Activated naive CD4-positive, alpha-beta T cell treated with anti-CD3 and anti-CD28 coated beads for 36 hours (primary cell): ENCODE results near the gene UVSSA. TPM values are rescaled to one million over a fixed set of nuclear protein-coding genes. Genes with fewer than 3 reads are reported as not detected.

ENCODE experiments used
- CTCF ChIA-PET: fragments of 350-600 bp; sonication (Branson Sonifier 250); formaldehyde crosslinking; loops from one replicate; lab custom pipeline; 2021; ENCODE audit warnings: antibody characterized with exemption; lab: Charles Lee
- DNase-seq: peaks from one replicate; pipeline ENCODE4 v3.0.0-alpha.2; 2020
- H3K27ac Mint-ChIP-seq: one replicate; pipeline ENCODE4 v1.8.0; 2021; ENCODE audit warnings: mild to moderate bottlenecking, mixed read lengths
- H3K27me3 Mint-ChIP-seq: one replicate; pipeline ENCODE4 v1.8.0; 2021; ENCODE audit warnings: low read depth, mixed read lengths
- H3K36me3 Mint-ChIP-seq: one replicate; pipeline ENCODE4 v1.8.0; 2021; ENCODE audit warnings: low read depth, mixed read lengths
- H3K4me1 Mint-ChIP-seq: one replicate; pipeline ENCODE4 v1.8.0; 2021; ENCODE audit warnings: low read depth, mixed read lengths
- H3K4me3 Mint-ChIP-seq: one replicate; pipeline ENCODE4 v1.8.0; 2021; ENCODE audit warnings: mild to moderate bottlenecking, moderate library complexity, mixed read lengths
- H3K9me3 Mint-ChIP-seq: one replicate; pipeline ENCODE4 v1.8.0; 2021; ENCODE audit warnings: mixed read lengths
- intact Hi-C: fragments of 100-400 bp; cut with micrococcal nuclease; formaldehyde crosslinking; loops from one replicate; pipeline ENCODE4 v1.15.1; 2023
- total RNA-seq, 2 experiments: library from RNA; stranded (reverse); gene quantifications; one replicate each; pipeline ENCODE4 v1.2.3, GENCODE V29; 2021

The UVSSA gene
- total RNA-seq, 2 experiments from 2014 or later: 20.0 to 24.3 TPM

- DNase-seq: no peak
- intact Hi-C loops: loop anchor here (2.0 to 10.0 kb wide), 2 partner anchors 157 to 271 kb away; no protein-coding TSS in a partner anchor
- no peaks in the 10 kb centered on the region for H3K9me3 Mint-ChIP-seq
- no peak overlapping the region for H3K4me3 Mint-ChIP-seq
- H3K36me3 Mint-ChIP-seq: peaks cover 3% of the 10 kb centered on the region
- H3K27ac Mint-ChIP-seq: no peak overlapping the region
- CTCF ChIA-PET: interaction anchor here (0.6 to 1.0 kb wide), 3 partner anchors 11 to 124 kb away, joined by 3 to 4 read pairs (median 3); partner anchors contain the start of gene UVSSA
- no peaks in the 10 kb centered on the region for H3K27me3 Mint-ChIP-seq
- no peaks in the 10 kb centered on the region for H3K4me1 Mint-ChIP-seq
Observed at GRCh38 chr4:1357356-1358248, 10.6 kb downstream of the UVSSA start.

GRCh38 chr4:1358421-1359143 is 11.6 kb downstream of the UVSSA start:
- no peak overlapping the region for H3K4me3 Mint-ChIP-seq
- no peaks in the 10 kb centered on the region for H3K36me3 Mint-ChIP-seq
- H3K4me1 Mint-ChIP-seq: no peaks in the 10 kb centered on the region
- DNase-seq: no peak
- CTCF ChIA-PET: interaction anchor here (0.8 to 1.0 kb wide), 2 partner anchors 91 to 228 kb away, joined by 3 read pairs; no protein-coding TSS in a partner anchor
- no peaks in the 10 kb centered on the region for H3K27me3 Mint-ChIP-seq
- intact Hi-C loops: loop anchor here (10.0 kb wide), 1 partner anchor 156 kb away; no protein-coding TSS in a partner anchor
- no peaks in the 10 kb centered on the region for H3K9me3 Mint-ChIP-seq
- H3K27ac Mint-ChIP-seq: no peak overlapping the region

DNA sequence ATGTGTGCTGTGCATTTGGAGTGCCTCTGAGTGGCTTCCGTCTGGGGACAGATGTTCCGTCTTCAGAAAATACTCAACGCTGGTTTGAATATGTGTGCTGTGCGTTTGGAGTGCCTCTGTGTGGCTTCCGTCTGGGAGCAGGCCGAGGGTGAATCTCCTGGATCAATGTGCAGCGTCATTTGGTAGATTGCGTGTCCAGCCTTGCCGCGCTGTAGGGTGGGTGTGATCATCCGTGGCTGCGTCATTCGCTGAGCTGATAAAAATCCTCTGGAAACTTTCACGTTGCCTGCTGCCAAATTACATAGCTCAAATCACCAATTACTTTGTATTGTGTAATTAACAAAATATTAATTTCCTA is 12.1 kb downstream of the UVSSA start:
- CTCF ChIA-PET: interaction anchor here (0.5 to 0.8 kb wide), 2 partner anchors 59 to 228 kb away, joined by 3 read pairs; no protein-coding TSS in a partner anchor
- no peak for DNase-seq
- intact Hi-C loops: loop anchor here (10.0 kb wide), 1 partner anchor 156 kb away; no protein-coding TSS in a partner anchor
- Mint-ChIP-seq H3K27ac (no peak overlapping the region), H3K36me3 (no peaks in the 10 kb centered on the region), H3K4me1 (no peaks in the 10 kb centered on the region), H3K4me3 (no peak overlapping the region), H3K9me3 (no peaks in the 10 kb centered on the region), H3K27me3 (no peaks in the 10 kb centered on the region)

DNA sequence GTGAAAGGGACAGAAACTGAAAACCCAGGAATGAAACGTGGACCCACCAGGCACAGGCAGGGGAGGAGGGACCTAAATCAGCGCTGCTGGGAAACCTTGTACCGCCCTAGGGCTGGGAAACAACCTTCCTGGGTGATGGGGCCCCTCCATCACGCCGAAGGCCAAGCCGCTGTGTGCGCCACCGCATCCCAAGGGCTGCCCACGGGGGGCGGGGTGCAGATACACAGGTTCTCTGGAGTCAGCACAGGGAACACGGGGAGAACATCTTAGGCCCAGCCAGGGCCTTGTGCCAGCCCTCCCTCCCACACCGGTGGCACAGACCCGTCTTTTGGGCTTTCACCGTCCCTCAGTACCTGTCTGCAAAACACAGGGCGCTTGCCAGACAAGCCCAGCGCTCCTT is 13.0 kb downstream of the UVSSA start:
- no peaks in the 10 kb centered on the region for H3K27me3 Mint-ChIP-seq
- H3K4me3 Mint-ChIP-seq: no peak overlapping the region
- H3K36me3 Mint-ChIP-seq: no peaks in the 10 kb centered on the region
- no peak overlapping the region for H3K27ac Mint-ChIP-seq
- intact Hi-C loops: loop anchor here (10.0 kb wide), 1 partner anchor 155 kb away; no protein-coding TSS in a partner anchor
- H3K9me3 Mint-ChIP-seq: no peaks in the 10 kb centered on the region
- no peak for DNase-seq
- CTCF ChIA-PET: no interaction called here
- no peaks in the 10 kb centered on the region for H3K4me1 Mint-ChIP-seq

DNA sequence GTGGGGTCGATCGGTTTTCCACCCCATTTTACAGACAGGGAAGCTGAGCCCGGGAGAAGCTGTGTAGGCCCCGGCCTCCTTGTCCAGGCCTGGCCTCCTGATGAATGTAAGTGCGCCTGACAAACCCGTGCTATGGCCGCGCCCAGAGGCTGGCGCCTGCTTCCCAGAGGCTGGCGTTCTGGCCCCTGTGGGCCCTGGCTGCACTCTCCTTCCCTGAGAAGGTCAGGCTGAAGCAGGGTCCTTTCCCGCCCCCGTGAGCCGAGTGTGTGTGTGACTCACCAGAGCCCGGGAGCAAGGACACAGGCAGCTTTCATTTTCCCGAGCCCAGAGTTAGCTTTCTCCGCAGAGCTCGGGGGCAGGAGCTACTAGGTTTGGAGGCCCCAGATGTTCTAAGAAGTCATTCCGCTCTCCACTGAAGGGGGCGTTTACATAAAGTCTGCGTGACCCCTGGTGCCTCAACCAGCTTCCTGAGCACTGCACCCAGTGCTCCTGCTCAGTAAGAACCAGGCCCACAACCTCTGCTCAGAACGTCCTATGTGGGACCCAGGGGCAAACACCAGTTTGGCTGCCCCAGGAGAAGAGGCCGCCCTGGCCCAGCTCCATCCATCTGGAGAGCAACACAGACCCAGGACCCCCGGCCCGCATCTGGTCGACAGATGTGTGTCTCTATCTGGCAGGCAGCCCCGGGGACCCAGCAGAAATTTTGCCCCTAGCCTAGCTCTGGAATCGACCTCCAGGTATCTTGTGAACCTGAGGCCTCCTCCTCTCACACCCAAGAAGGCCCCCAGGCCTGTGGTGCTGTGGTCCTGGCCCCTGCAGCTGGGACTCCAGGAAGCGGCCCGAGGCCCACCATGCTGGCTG is 13.6 kb downstream of the UVSSA start:
- no peak overlapping the region for H3K4me3 Mint-ChIP-seq
- H3K27me3 Mint-ChIP-seq: no peaks in the 10 kb centered on the region
- H3K9me3 Mint-ChIP-seq: no peaks in the 10 kb centered on the region
- CTCF ChIA-PET: no interaction called here
- no peak for DNase-seq
- intact Hi-C loops: no loop called here
- no peak overlapping the region for H3K27ac Mint-ChIP-seq
- H3K36me3 Mint-ChIP-seq: no peaks in the 10 kb centered on the region
- no peaks in the 10 kb centered on the region for H3K4me1 Mint-ChIP-seq

DNA sequence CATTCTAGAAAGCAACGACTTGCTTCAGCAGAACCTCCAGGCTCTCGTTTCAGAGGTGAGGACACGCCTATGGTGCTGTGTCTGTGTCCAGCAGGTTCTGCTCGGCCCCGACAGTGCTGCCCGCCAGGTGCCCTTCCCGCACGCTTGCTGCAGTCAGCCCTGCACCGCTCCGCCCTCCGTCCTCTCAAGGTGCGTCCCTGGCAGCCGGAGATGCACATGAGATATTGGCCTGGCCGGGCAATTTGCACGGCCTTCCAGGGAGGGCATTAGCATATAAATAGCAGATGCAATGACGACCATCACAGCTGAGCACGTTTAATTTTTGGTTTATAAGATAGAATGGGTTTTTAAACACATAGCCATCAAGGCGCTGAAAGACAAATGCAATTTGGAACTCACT is 14.4 kb downstream of the UVSSA start:
- H3K4me1 Mint-ChIP-seq: no peaks in the 10 kb centered on the region
- CTCF ChIA-PET: interaction anchor here (0.5 kb wide), 1 partner anchor 60 kb away, joined by 3 read pairs; no protein-coding TSS in a partner anchor
- intact Hi-C loops: no loop called here
- H3K4me3 Mint-ChIP-seq: no peak overlapping the region
- H3K36me3 Mint-ChIP-seq: no peaks in the 10 kb centered on the region
- no peak for DNase-seq
- H3K9me3 Mint-ChIP-seq: no peaks in the 10 kb centered on the region
- no peak overlapping the region for H3K27ac Mint-ChIP-seq
- H3K27me3 Mint-ChIP-seq: no peaks in the 10 kb centered on the region

- H3K27ac Mint-ChIP-seq: no peak overlapping the region
- H3K27me3 Mint-ChIP-seq: no peaks in the 10 kb centered on the region
- no peaks in the 10 kb centered on the region for H3K4me1 Mint-ChIP-seq
- no peak for DNase-seq
- CTCF ChIA-PET: interaction anchor here (0.5 kb wide), 1 partner anchor 61 kb away, joined by 3 read pairs; no protein-coding TSS in a partner anchor
- intact Hi-C loops: no loop called here
- H3K4me3 Mint-ChIP-seq: no peak overlapping the region
- no peaks in the 10 kb centered on the region for H3K9me3 Mint-ChIP-seq
- no peaks in the 10 kb centered on the region for H3K36me3 Mint-ChIP-seq
Observed at GRCh38 chr4:1362046-1362445, 15.0 kb downstream of the UVSSA start.

DNA sequence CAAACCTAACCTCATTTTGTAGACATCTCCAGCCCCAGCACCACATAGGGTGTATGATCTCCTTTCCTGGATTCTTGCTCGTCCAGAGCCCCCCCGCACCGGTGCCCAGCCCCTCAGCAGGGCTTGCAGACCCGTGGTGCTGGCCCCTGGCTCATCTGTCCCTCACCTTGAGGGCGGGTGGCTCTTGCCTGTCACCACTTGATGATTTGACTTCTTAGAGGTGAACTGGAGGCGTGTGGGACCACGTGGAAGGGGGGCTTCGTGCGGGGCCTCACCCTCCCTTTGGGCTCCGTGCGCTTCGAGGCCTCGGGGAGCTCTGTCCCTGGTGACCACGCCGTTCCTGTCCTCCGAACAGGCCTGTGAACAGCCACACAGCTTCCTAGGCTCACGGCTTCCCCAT is 15.5 kb downstream of the UVSSA start:
- H3K27ac Mint-ChIP-seq: no peak overlapping the region
- H3K4me1 Mint-ChIP-seq: no peaks in the 10 kb centered on the region
- H3K36me3 Mint-ChIP-seq: no peaks in the 10 kb centered on the region
- no peaks in the 10 kb centered on the region for H3K27me3 Mint-ChIP-seq
- CTCF ChIA-PET: no interaction called here
- H3K9me3 Mint-ChIP-seq: no peaks in the 10 kb centered on the region
- intact Hi-C loops: no loop called here
- no peak overlapping the region for H3K4me3 Mint-ChIP-seq
- no peak for DNase-seq

- Mint-ChIP-seq H3K4me3 (no peak overlapping the region), H3K27me3 (no peaks in the 10 kb centered on the region), H3K9me3 (no peaks in the 10 kb centered on the region), H3K27ac (no peak overlapping the region), H3K4me1 (no peaks in the 10 kb centered on the region), H3K36me3 (no peaks in the 10 kb centered on the region)
- CTCF ChIA-PET: no interaction called here
- DNase-seq: no peak
- intact Hi-C loops: no loop called here
Observed at GRCh38 chr4:1363513-1363912, 16.5 kb downstream of the UVSSA start.

GRCh38 chr4:1364217-1364616 is 17.2 kb downstream of the UVSSA start:
- no peak overlapping the region for H3K4me3 Mint-ChIP-seq
- CTCF ChIA-PET: interaction anchor here (1.8 kb wide), 1 partner anchor 9 kb away, joined by 7 read pairs; no protein-coding TSS in a partner anchor
- no peaks in the 10 kb centered on the region for H3K4me1 Mint-ChIP-seq
- H3K36me3 Mint-ChIP-seq: no peaks in the 10 kb centered on the region
- H3K9me3 Mint-ChIP-seq: no peaks in the 10 kb centered on the region
- no peak for DNase-seq
- no peak overlapping the region for H3K27ac Mint-ChIP-seq
- intact Hi-C loops: no loop called here
- H3K27me3 Mint-ChIP-seq: no peaks in the 10 kb centered on the region

DNA sequence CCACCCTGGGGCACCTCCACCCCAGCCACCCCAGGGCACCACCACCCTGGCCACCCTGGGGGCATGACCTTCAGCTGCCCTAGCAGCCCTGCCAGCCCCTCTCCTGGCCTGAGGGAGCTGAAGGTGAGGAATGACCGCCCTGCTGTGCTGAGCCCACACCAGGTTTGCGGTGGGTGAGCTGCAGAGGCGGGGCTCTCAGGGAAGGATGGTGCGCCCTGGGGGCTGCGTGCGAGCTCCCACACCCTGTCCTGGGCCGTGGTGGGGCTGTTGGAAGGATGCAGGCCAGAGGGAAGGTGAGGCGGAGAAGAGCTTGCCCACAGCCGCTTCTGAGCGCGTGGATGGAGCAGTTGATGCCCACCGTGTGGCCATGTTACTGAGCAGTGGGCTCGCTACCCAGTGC is 17.7 kb downstream of the UVSSA start:
- DNase-seq: no peak
- no peaks in the 10 kb centered on the region for H3K9me3 Mint-ChIP-seq
- no peaks in the 10 kb centered on the region for H3K27me3 Mint-ChIP-seq
- no peak overlapping the region for H3K4me3 Mint-ChIP-seq
- CTCF ChIA-PET: interaction anchor here (1.8 kb wide), 1 partner anchor 9 kb away, joined by 7 read pairs; no protein-coding TSS in a partner anchor
- no peaks in the 10 kb centered on the region for H3K36me3 Mint-ChIP-seq
- H3K4me1 Mint-ChIP-seq: no peaks in the 10 kb centered on the region
- no peak overlapping the region for H3K27ac Mint-ChIP-seq
- intact Hi-C loops: no loop called here
